Activated B cell treated with CpG ODN at 0.5 μM for 24 hours (primary cell): Measurements from ENCODE around the gene ITFG1. TPM values are rescaled to one million over a fixed set of nuclear protein-coding genes. Genes with fewer than 3 reads are reported as not detected.

Source experiments
- ATAC-seq: fragments of 200-7000 bp; cut with Tn5 transposase; one replicate; pipeline ENCODE4 v1.10.0; 2021; ENCODE audit warnings: low read depth, mild to moderate bottlenecking, moderate library complexity
- CTCF ChIA-PET: fragments of 350-600 bp; sonication (Branson Sonifier 250); formaldehyde crosslinking; loops from one replicate; lab custom pipeline; 2021; ENCODE audit warnings: antibody characterized with exemption; lab: Charles Lee
- POLR2A ChIA-PET: fragments of 350-600 bp; sonication (Branson Sonifier 250); formaldehyde crosslinking; loops from one replicate; lab custom pipeline; 2021; ENCODE audit warnings: antibody characterized with exemption; lab: Charles Lee
- DNase-seq: peaks from one replicate; pipeline ENCODE4 v3.0.0; 2022
- H3K27ac Mint-ChIP-seq: one replicate; pipeline ENCODE4 v1.8.0; 2020; ENCODE audit warnings: mixed read lengths
- H3K27me3 Mint-ChIP-seq: one replicate; pipeline ENCODE4 v1.8.0; 2021; ENCODE audit warnings: mixed read lengths
- H3K36me3 Mint-ChIP-seq: one replicate; pipeline ENCODE4 v1.8.0; 2021; ENCODE audit warnings: low read depth, mixed read lengths
- H3K4me1 Mint-ChIP-seq: one replicate; pipeline ENCODE4 v1.8.0; 2021; ENCODE audit warnings: mixed read lengths
- H3K4me3 Mint-ChIP-seq: one replicate; pipeline ENCODE4 v1.8.0; 2020; ENCODE audit warnings: mild to moderate bottlenecking, mixed read lengths
- H3K9me3 Mint-ChIP-seq: one replicate; pipeline ENCODE4 v1.8.0; 2020; ENCODE audit warnings: mixed read lengths
- CTCF ChIP-seq: fragments of 200-600 bp; IDR thresholded peaks from one replicate; pipeline ENCODE4 v1.8.0; 2022; ENCODE audit warnings: antibody characterized with exemption, mild to moderate bottlenecking
- intact Hi-C: fragments of 100-400 bp; cut with micrococcal nuclease; formaldehyde crosslinking; loops from one replicate; pipeline ENCODE4 v1.15.1; 2024
- total RNA-seq: library from RNA; stranded (reverse); gene quantifications from 2 replicates; pipeline ENCODE4 v1.2.3, GENCODE V29; 2022

ITFG1 gene
- total RNA-seq, 1 donor from 2014 or later: 30.9 TPM

- peak; percentile 81 for DNase-seq
- Mint-ChIP-seq H3K4me3 (peak within 1 kb of the TSS; percentile 86), H3K4me1 (peaks cover 17% of the 10 kb centered on the region), H3K9me3 (no peaks in the 10 kb centered on the region), H3K27ac (peak within 1 kb of the TSS; percentile 69), H3K36me3 (no peaks in the 10 kb centered on the region), H3K27me3 (no peaks in the 10 kb centered on the region)
- ChIA-PET POLR2A (interaction anchor here (0.6 to 1.5 kb wide), 2 partner anchors 170 to 911 kb away, joined by 3 to 8 read pairs; partner anchors contain the start of gene DNAJA2), CTCF (interaction anchor here (0.7 to 5.3 kb wide), 20 partner anchors 10 to 1486 kb away, joined by 3 to 47 read pairs (median 4); partner anchors contain the start of genes ITFG1 and PHKB)
- peak; percentile 70 for ATAC-seq
- TF ChIP-seq CTCF: no peak
- intact Hi-C loops: loop anchor here (1.0 to 5.0 kb wide), 12 partner anchors 113 to 1479 kb away; partner anchors contain the start of genes DNAJA2, ITFG1, LONP2 and ORC6
Observed at GRCh38 chr16:47143677-47144558, 316.9 kb downstream of the ITFG1 start, which contains the start of gene NETO2. Gene NETO2 (minus strand): TSS chr16:47143945. CDS start chr16:47143612, 333 bp downstream.

DNA sequence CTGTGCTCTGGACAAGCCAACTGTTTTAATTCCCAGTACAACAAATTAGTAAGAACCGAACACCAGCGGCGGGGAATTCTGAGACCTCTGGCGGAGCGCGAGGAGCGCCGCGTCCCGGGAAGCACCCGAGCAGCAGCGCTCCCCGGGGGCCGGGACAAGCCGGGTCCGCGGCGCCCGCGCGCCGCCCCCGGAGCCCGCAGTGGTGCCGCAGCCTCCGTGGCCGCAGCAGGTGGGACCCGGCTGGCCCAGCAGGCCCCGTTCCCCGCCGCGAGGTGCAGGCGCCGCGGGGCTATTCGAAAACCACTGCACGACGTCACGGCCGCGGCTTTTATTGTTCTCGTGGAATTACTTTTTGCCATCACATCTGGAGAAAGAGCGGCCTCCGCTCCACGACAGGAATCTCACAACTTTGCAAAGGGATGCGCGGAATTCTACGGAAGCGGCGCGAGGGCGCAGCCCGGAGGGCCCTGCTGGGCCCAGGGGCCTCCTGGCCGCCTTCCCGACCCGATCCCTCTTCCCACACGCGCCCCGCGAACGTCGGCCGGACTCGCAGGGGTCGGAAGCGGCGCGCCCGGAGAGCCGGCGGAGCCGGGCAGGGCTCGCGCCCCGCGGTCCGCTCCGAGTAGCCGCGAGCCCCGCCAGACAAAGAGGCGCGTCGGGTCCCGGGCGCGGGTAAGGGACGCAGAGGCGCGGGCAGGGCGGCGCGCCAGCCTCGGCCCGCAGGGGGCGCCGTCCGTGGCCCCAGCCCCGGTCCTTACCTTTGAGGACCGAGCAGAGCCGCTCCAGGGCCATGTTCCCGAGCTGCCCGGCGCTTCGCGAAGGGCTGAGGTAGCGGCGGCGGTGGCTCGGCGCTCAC is 317.8 kb downstream of the ITFG1 start:
- intact Hi-C loops: loop anchor here (1.0 to 5.0 kb wide), 13 partner anchors 106 to 1480 kb away; partner anchors contain the start of genes DNAJA2, ITFG1, LONP2 and ORC6
- Mint-ChIP-seq H3K27me3 (no peaks in the 10 kb centered on the region), H3K36me3 (no peaks in the 10 kb centered on the region), H3K9me3 (no peaks in the 10 kb centered on the region), H3K4me3 (peak overlapping the region; percentile 86), H3K4me1 (peaks cover 23% of the 10 kb centered on the region), H3K27ac (peak overlapping the region; percentile 69)
- ChIA-PET POLR2A (interaction anchor here (0.6 to 1.5 kb wide), 3 partner anchors 29 to 912 kb away, joined by 3 to 8 read pairs (median 3); partner anchors contain the start of gene DNAJA2), CTCF (interaction anchor here (0.8 to 5.3 kb wide), 21 partner anchors 7 to 1487 kb away, joined by 3 to 47 read pairs (median 5); partner anchors contain the start of gene DNAJA2)
- TF ChIP-seq CTCF: no peak
- peak; percentile 44 for DNase-seq
- ATAC-seq: peak; percentile 69

- H3K27me3 Mint-ChIP-seq: no peaks in the 10 kb centered on the region
- ChIA-PET CTCF (interaction anchor here (0.8 to 5.3 kb wide), 17 partner anchors 8 to 1023 kb away, joined by 3 to 47 read pairs (median 6); partner anchors contain the start of gene DNAJA2), POLR2A (interaction anchor here (0.7 to 2.0 kb wide), 4 partner anchors 29 to 1371 kb away, joined by 3 to 7 read pairs (median 4); no protein-coding TSS in a partner anchor)
- no peaks in the 10 kb centered on the region for H3K36me3 Mint-ChIP-seq
- H3K9me3 Mint-ChIP-seq: no peaks in the 10 kb centered on the region
- no peak for DNase-seq
- TF ChIP-seq CTCF: no peak
- peak overlapping the region; percentile 59 for H3K27ac Mint-ChIP-seq
- intact Hi-C loops: loop anchor here (1.0 to 5.0 kb wide), 9 partner anchors 105 to 1480 kb away; partner anchors contain the start of genes ITFG1, PHKB and SHCBP1
- ATAC-seq: no peak
- peaks cover 23% of the 10 kb centered on the region for H3K4me1 Mint-ChIP-seq
- H3K4me3 Mint-ChIP-seq: peak overlapping the region; percentile 86
Observed at GRCh38 chr16:47142486-47142820, 318.4 kb downstream of the ITFG1 start.

GRCh38 chr16:47141773-47142485 is 318.9 kb downstream of the ITFG1 start:
- ATAC-seq (peak; percentile 53), DNase-seq (peak; percentile 69)
- Mint-ChIP-seq H3K4me3 (peak overlapping the region; percentile 86), H3K27me3 (no peaks in the 10 kb centered on the region), H3K4me1 (peaks cover 23% of the 10 kb centered on the region), H3K27ac (peak overlapping the region; percentile 59), H3K36me3 (no peaks in the 10 kb centered on the region), H3K9me3 (no peaks in the 10 kb centered on the region)
- ChIA-PET CTCF (interaction anchor here (0.6 to 5.3 kb wide), 34 partner anchors 8 to 1102 kb away, joined by 3 to 47 read pairs (median 3); partner anchors contain the start of genes DNAJA2, ITFG1, LONP2 and PHKB), POLR2A (interaction anchor here (0.5 to 2.0 kb wide), 5 partner anchors 28 to 1372 kb away, joined by 3 to 7 read pairs (median 3); no protein-coding TSS in a partner anchor)
- TF ChIP-seq CTCF: no peak
- intact Hi-C loops: loop anchor here (1.0 to 5.0 kb wide), 15 partner anchors 105 to 1488 kb away; partner anchors contain the start of genes ITFG1, PHKB and SHCBP1
